Tibial artery (tissue), 4 donors: ENCODE data around the gene KRT78.

ENCODE experiments used
- DNase-seq, 2 donors: peaks; one replicate each; pipeline ENCODE4 v3.0.0-alpha.2; 2019
- H3K27ac ChIP-seq, 2 donors: fragments of 200-600 bp; sonication (generic) in 1 of 2; 1 replicate in 1 of 2; 2 replicates in 1 of 2; pipeline ENCODE4 v1.5.1; 2018 to 2019; ENCODE audit warnings: mild to moderate bottlenecking in 1 of 2
- H3K27me3 ChIP-seq, 2 donors: fragments of 200-600 bp; sonication (generic) in 1 of 2; one replicate each; pipeline versions ENCODE4 v1.5.1 to v1.6.0; 2016 to 2019
- H3K36me3 ChIP-seq, 3 donors: fragments of 200-600 bp; sonication (generic) in 2 of 3; one replicate each; pipeline ENCODE4 v1.5.1; 2016 to 2019; ENCODE audit warnings: mild to moderate bottlenecking in 2 of 3
- H3K4me1 ChIP-seq, 4 donors: fragments of 200-600 bp; sonication (generic) in 2 of 4; 1 replicate in 3 of 4; 2 replicates in 1 of 4; pipeline ENCODE4 v1.5.1; 2016 to 2019
- H3K4me3 ChIP-seq, 2 donors: fragments of 200-600 bp; sonication (generic) in 1 of 2; 1 replicate in 1 of 2; 2 replicates in 1 of 2; pipeline ENCODE4 v1.5.1; 2018 to 2019; ENCODE audit warnings: mild to moderate bottlenecking in 2 of 2
- H3K9me3 ChIP-seq, 3 donors: fragments of 200-600 bp; sonication (generic) in 1 of 3; one replicate each; pipeline ENCODE4 v1.5.1; 2016 to 2019
- intact Hi-C: fragments of 100-400 bp; cut with DNase I; formaldehyde crosslinking; loops from one replicate; pipeline ENCODE4 v1.15.0; 2023; ENCODE audit warnings: low total_unique reads
- TF ChIP-seq, protein P1 (sequence below), 2 experiments: fragments of 200-600 bp in 1 of 2; fragments of 450-650 bp in 1 of 2; IDR thresholded peaks; one replicate each; pipeline ENCODE4 v1.5.1; 2017 to 2019; ENCODE audit warnings: antibody characterized with exemption in 2 of 2, mild to moderate bottlenecking in 1 of 2, moderate library complexity in 1 of 2

The KRT78 gene

DNA sequence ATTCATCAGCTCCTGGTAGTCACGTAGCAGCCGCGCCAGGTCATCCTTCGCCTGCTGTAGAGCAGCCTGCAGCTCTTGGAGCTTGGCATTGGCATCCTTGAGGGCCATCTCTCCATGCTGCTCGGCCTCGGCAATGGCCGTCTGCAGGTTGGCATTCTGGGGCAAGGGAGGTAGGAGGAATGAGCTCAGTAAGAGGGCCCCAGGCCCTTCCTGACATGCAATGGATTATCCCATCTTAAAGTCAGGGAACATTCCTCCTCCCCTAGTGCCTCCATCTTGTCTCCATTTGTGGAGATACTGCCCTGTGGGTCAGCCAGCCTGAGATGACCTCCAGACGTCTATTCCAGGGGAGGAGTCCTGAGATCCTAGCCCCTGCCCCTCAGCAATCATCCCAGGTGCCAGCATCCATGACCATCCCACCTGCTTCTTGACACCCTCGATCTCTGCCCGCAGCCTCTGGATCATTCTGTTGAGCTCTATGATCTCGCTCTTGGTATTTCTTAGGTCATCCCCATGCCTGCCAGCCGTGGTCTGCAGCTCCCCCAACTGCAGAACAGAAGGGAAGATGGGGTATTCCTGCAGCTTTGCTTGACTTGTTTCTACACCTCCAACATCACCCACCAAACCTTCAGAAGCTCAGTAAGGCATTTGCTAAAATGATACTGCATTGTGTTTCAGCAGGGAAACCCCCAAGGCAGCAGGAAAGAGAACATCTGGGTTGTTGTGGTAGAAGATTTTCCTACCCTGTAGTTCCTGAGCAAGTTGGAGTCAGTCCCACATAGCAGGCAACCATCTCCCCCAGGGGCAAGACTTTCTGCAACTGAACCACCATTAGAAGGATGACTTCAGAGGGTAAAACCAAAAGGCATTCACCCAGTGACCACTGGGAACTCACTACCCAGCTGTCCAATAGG lies 57.3 kb downstream of the KRT78 start:
- Histone ChIP-seq H3K4me3 (no peak overlapping the region), H3K36me3 (no peaks in the 10 kb centered on the region), H3K4me1 (peaks cover 0 to 8% (median 2%) of the 10 kb centered on the region in 4 donors), H3K27me3 (peaks cover 0 to 34% of the 10 kb centered on the region in 2 donors), H3K9me3 (no peaks in the 10 kb centered on the region), H3K27ac (no peak overlapping the region)
- DNase-seq, result no peak
- TF ChIP-seq, protein P1, sequence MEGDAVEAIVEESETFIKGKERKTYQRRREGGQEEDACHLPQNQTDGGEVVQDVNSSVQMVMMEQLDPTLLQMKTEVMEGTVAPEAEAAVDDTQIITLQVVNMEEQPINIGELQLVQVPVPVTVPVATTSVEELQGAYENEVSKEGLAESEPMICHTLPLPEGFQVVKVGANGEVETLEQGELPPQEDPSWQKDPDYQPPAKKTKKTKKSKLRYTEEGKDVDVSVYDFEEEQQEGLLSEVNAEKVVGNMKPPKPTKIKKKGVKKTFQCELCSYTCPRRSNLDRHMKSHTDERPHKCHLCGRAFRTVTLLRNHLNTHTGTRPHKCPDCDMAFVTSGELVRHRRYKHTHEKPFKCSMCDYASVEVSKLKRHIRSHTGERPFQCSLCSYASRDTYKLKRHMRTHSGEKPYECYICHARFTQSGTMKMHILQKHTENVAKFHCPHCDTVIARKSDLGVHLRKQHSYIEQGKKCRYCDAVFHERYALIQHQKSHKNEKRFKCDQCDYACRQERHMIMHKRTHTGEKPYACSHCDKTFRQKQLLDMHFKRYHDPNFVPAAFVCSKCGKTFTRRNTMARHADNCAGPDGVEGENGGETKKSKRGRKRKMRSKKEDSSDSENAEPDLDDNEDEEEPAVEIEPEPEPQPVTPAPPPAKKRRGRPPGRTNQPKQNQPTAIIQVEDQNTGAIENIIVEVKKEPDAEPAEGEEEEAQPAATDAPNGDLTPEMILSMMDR (IDR thresholded peaks at IDR 0.05), result no peak
- intact Hi-C loops, result no loop called here

DNA sequence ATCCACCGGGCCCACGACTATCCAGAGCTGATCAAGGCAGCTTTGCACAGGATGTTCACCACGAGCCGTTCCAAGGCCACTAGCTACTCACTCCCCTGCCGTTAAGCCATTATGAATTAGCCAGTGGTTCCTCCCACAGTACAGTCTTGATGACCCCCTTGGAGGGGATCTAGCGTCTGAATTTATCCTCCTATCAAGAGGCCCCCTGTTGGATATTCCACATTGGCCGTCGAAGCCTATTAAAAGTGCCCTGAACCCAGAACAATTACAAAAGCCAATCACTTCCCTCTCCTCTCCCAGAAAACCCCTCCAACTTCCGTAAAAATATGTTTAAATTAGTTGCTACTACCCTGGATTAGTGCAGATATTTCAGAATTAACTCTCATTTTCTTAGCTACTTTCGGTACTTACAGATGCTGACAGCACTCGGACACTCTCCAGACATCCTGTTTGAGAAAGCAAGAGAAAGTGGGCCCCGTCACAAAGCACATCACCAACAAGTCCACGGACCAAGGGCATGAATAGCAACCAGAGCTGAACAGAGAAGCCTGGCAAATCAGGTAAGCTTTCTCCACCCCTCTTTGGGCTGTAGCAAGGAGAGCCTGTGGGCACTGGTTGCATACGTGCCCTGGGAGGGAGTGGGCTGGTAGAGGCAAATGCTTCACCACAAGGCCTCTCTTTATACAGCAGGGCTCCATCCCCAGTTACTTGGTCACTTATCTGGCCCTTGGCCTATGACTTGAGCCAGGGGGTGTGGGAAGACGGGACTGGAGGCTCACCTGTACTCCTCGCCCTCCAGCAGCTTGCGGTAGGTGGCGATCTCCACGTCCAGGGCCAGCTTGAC lies 58.1 kb downstream of the KRT78 start:
- Histone ChIP-seq H3K36me3 (no peaks in the 10 kb centered on the region), H3K27ac (no peak overlapping the region), H3K4me3 (no peak overlapping the region), H3K27me3 (peaks cover 0 to 35% of the 10 kb centered on the region in 2 donors), H3K4me1 (peaks cover 0 to 8% (median 2%) of the 10 kb centered on the region in 4 donors), H3K9me3 (no peaks in the 10 kb centered on the region)
- intact Hi-C loops, result no loop called here
- TF ChIP-seq, protein P1 (IDR thresholded peaks at IDR 0.05), result no peak
- DNase-seq, result no peak

DNA sequence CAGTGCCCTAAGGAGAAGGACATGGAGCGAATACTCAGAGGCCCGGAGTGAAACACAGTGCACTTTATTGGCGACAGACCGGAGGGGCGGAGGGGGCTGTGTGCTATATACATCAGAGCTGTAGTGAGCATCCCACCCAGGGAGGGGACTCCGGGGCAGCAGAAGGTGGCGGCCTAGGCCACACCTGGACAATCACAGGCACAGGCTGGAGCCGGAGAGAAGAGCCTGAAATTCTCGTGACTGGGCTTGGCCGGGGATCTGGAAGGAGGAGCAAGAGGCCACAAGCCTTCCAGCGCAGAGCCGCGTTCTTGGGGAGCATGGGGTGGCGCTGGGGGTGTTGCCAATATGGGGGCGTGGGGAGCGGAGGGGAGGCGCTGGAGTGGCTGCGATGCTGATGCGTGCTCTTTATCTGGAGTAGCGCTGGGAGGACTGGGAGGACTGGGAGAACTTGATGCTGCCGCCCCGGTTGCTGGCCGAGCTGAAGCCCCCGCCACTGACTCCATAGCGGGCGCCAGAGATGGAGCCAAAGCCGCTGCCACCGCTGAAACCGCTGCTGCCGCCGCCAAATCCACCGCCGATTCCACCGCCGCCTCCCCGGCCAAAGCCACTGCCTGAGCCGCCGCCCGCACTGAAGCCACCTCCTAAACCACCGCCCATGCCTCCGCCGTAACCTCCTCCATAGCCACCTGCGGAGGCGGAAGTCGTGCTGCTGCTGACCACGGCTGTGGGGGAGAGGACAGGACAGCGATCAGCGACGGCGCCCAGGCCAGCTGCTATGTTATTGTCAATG lies 59.0 kb downstream of the KRT78 start:
- DNase-seq, result no peak
- TF ChIP-seq, protein P1 (IDR thresholded peaks at IDR 0.05), result no peak
- Histone ChIP-seq H3K4me1 (peaks cover 0 to 8% (median 2%) of the 10 kb centered on the region in 4 donors), H3K27ac (no peak overlapping the region), H3K4me3 (no peak overlapping the region), H3K27me3 (peaks cover 0 to 42% of the 10 kb centered on the region in 2 donors), H3K36me3 (no peaks in the 10 kb centered on the region), H3K9me3 (no peaks in the 10 kb centered on the region)
- intact Hi-C loops, result no loop called here

DNA sequence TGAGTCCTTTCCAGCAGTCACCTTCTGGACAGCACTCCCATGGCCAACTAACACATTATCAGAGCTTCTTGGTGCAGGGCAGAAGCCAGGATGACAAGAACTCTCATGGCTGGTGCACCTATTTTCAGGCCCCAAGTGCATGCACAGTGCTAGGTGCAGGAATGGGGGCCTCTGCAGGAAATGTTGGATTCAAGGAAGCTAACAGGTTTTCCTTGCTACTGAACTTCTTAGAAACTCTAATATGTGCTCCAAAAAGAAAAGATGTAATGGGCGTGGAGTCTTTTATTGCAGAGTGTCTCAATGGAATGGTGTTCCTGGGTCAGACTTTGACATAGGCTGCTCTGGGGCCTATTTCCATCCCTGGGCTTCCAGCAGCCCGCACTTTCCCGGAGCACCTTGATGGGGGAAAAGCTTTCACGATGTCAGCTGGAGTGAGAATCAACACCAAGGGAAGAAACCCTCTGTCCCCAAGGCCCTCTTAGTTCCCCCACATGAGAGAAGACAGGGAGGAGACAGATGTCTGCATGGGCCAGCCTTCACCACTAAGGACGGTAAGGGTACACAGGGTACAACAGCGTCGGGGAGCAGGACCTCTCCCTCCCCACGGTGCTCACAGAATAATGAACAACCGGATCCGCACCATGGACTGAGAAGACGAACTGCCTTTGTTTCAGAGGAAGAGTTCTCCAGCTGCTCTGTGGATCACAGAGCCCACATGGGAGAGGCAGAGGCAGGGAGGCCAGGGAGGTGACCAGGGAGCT lies 59.7 kb downstream of the KRT78 start:
- no peaks in the 10 kb centered on the region for H3K36me3 ChIP-seq
- TF ChIP-seq, protein P1 (IDR thresholded peaks at IDR 0.05), result no peak
- no peak overlapping the region for H3K4me3 ChIP-seq
- peaks cover 0 to 44% of the 10 kb centered on the region in 2 donors for H3K27me3 ChIP-seq
- H3K9me3 ChIP-seq, result no peaks in the 10 kb centered on the region
- peaks cover 0 to 8% (median 2%) of the 10 kb centered on the region in 4 donors for H3K4me1 ChIP-seq
- H3K27ac ChIP-seq, result no peak overlapping the region
- no peak for DNase-seq
- intact Hi-C loops, result no loop called here
